Stimulated activated naive CD4-positive, alpha-beta T cell treated with Interleukin-2 at 50 U/mL for 16 hours (primary cell): Measurements from ENCODE around the gene ZNF575.

Source experiments
- DNase-seq: peaks from one replicate; lab custom pipeline; 2025; lab: John Stamatoyannopoulos, UW

The ZNF575 gene

GRCh38 chr19:43574424-43575155 lies 41.6 kb downstream of the ZNF575 start:
- DNase-seq: no peak

DNA sequence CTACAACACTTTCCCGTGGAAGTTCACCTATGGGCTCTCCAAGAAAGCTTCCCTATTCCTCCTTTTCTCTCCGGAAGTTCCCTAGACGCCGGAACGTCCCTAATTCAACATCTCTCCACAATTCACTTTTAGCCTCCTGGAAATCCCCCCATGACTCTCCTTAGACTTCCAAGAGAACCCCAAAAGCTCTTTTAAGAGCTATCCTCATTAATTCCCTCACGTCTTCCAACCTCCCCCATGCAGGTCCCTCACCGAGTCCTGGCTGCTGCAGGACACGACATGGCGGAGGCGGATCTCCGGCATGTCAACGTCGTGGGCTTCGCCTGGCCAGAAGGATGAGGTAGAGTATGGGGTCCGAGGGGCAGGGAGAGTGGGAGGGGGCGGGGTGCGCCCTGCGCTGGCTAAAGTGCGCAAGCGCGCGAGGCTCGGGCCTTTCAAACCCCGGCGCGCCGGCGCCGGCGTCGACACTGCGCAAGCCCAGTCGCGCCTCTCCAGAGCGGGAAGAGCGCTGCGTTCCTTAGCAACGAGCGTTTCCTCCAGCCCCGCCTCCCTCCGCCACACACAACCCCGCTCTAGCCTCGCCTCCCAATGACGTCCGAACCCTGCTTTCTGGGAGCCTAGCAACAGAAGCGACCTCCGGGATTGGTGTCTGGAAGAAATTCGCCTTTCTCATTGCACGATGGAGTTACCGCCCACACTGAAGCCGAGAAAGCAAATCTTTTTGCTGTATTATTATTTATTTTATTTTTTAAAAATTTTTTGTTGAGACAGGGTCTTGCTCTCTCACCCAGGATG lies 42.4 kb downstream of the ZNF575 start, which contains the start of the genes PINLYP and XRCC1:
Gene PINLYP (plus strand): TSS at position 646 of the 795 bp plus-strand sequence. CDS start 1,391 bp downstream, outside the sequence.
Gene XRCC1 (minus strand): TSS at position 372 of the 795 bp plus-strand sequence. CDS start 69 bp downstream, at position 303.
- DNase-seq: peak; percentile 96

DNA sequence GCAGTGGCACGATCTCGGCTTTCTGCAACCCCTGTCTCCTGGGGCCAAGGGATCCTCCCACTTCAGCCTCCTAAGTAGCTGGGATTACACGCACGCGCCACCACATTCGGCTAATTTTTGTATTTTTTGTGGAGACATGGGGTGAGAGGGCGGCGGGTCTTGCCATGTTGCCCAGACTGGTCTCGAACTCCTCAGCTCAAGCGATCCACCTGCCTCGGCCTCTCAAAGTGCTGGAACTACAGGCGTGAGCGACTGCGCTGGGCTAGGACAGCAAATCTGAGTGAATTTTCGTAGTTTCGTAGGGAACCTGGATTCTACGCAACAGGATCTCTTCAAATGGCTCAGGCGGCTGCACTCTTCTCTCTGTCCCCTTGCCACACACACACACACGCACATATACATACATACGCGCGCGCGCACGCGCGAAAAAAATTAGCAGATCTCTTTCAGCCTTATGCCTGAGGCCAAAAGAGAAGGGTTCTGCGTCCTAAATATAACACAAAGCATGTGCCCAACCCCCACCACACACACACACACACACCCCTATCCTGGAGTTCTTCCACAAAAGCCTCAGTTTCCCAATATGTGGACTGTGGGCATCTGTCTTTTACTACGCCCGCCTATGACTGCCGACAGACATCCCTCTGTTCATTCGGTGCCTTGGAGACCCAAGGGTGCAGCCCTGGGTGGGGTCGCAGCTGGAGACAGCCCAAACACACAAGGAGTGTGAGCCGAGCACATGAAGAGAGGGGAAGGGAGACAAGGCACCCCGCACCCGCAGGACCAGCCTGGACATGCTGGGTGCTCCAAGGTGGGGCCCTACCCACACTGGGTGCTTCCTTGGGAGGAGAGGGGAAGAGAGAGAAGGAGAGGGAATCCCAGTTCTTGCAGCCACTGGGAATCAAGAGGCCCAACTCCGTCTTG lies 43.2 kb downstream of the ZNF575 start:
- DNase-seq: no peak

- no peak for DNase-seq
These were observed 45.8 kb downstream of the ZNF575 start for GRCh38 chr19:43578787-43579186.

- DNase-seq: no peak
These were observed 48.5 kb downstream of the ZNF575 start for GRCh38 chr19:43581467-43581866.

- DNase-seq: no peak
These were observed 49.5 kb downstream of the ZNF575 start for GRCh38 chr19:43582495-43582894.

DNA sequence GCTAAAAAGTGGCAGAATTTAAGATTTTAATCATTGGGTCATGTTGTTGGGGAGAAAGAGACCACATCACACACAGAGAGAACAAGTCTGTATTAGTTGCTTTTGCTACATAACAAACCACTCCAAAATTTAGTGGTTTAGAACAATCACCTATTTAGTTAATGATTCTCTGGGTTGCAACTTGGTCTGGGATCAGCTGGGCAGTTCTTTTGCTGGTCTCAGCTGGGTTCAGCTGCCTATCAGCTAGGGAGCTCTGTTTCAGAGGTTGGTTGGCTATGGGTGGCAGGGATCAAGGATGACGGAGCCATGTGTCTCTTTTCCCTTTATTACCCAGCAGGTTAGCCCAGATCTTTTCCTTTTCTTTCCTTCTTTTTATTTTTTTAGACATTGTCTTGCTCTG lies 51.5 kb downstream of the ZNF575 start:
- DNase-seq: no peak
